Keratinocyte (primary cell): ENCODE results near the gene RNF212. TPM values are rescaled to one million over a fixed set of nuclear protein-coding genes. Genes with fewer than 3 reads are reported as not detected.

ENCODE experiments used
- DNase-seq: peaks from one replicate; pipeline ENCODE4 v3.0.0-alpha.2; 2011; ENCODE audit warnings: low read depth, missing footprints, low spot score
- FAIRE-seq: peaks from 2 replicates; lab custom pipeline; 2011; peaks lifted over from hg19 to GRCh38; lab: Jason Lieb, UNC
- H2AFZ ChIP-seq: 2 replicates; pipeline ENCODE4 v1.6.0; 2012; ENCODE audit warnings: low read length, control low read depth, inconsistent platforms; ENCODE audit not compliant: control insufficient read depth
- H3K27ac ChIP-seq: 2 replicates; pipeline ENCODE4 v1.5.1; 2011; ENCODE audit warnings: low read length; ENCODE audit not compliant: control insufficient read depth, insufficient read depth
- H3K27me3 ChIP-seq: 3 replicates; pipeline ENCODE4 v1.6.0; 2011; ENCODE audit warnings: low read length; ENCODE audit not compliant: control insufficient read depth, insufficient read depth; ENCODE audit errors: extremely low read depth
- H3K36me3 ChIP-seq, 2 experiments: 2 replicates in 1 of 2; 3 replicates in 1 of 2; pipeline ENCODE4 v1.5.1; 2011; ENCODE audit warnings: low read length in 2 of 2, mild to moderate bottlenecking in 1 of 2; ENCODE audit not compliant: control insufficient read depth in 2 of 2, insufficient read depth in 2 of 2; ENCODE audit errors: extremely low read depth in 1 of 2
- H3K4me1 ChIP-seq: 3 replicates; pipeline ENCODE4 v1.5.1; 2011; ENCODE audit warnings: low read length; ENCODE audit not compliant: control insufficient read depth, insufficient read depth; ENCODE audit errors: extremely low read depth
- H3K4me2 ChIP-seq: 3 replicates; pipeline ENCODE4 v1.6.0; 2011; ENCODE audit warnings: low read depth, low read length; ENCODE audit not compliant: control insufficient read depth, insufficient read depth; ENCODE audit errors: extremely low read depth
- H3K4me3 ChIP-seq, 3 experiments: fragments of 200-600 bp in 1 of 3; sonication (generic) in 1 of 3; 2 replicates in 2 of 3; 3 replicates in 1 of 3; pipeline ENCODE4 v1.5.1; 2011 to 2016; ENCODE audit warnings: low read length in 3 of 3, mild to moderate bottlenecking in 3 of 3, control low read depth in 2 of 3, inconsistent platforms in 1 of 3, low read depth in 1 of 3, mixed read lengths in 1 of 3, mixed run types in 1 of 3, moderate library complexity in 1 of 3; ENCODE audit not compliant: control insufficient read depth in 2 of 3, insufficient read depth in 2 of 3; ENCODE audit errors: extremely low read depth in 1 of 3
- H3K79me2 ChIP-seq: 2 replicates; pipeline ENCODE4 v1.6.0; 2012; ENCODE audit warnings: low read length; ENCODE audit not compliant: control insufficient read depth, insufficient read depth
- H3K9ac ChIP-seq: 3 replicates; pipeline ENCODE4 v1.6.0; 2011; ENCODE audit warnings: low read length; ENCODE audit not compliant: control insufficient read depth, insufficient read depth; ENCODE audit errors: extremely low read depth
- H3K9me1 ChIP-seq: 3 replicates; pipeline ENCODE4 v1.6.0; 2011; ENCODE audit warnings: low read length; ENCODE audit not compliant: control insufficient read depth, insufficient read depth; ENCODE audit errors: extremely low read depth
- H3K9me3 ChIP-seq: 2 replicates; pipeline ENCODE4 v1.5.1; 2012; ENCODE audit warnings: low read depth, low read length; ENCODE audit not compliant: control insufficient read depth
- H4K20me1 ChIP-seq: 3 replicates; pipeline ENCODE4 v1.6.0; 2011; ENCODE audit warnings: low read length; ENCODE audit not compliant: control insufficient read depth, insufficient read depth; ENCODE audit errors: extremely low read depth
- CTCF ChIP-seq, 3 experiments: IDR thresholded peaks in 1 of 3; conservative IDR thresholded peaks in 1 of 3; optimal IDR thresholded peaks in 1 of 3; 2 replicates in 2 of 3; 3 replicates in 1 of 3; pipeline versions ENCODE3 to v1.5.1; 2011; ENCODE audit warnings: low read length in 3 of 3, mild to moderate bottlenecking in 3 of 3, moderate library complexity in 2 of 3, control low read depth in 1 of 3, inconsistent platforms in 1 of 3; ENCODE audit not compliant: insufficient read depth in 2 of 3; ENCODE audit errors: extremely low read depth in 1 of 3
- EZH2 ChIP-seq: IDR thresholded peaks from one replicate; pipeline ENCODE4 v1.6.1; 2012; ENCODE audit warnings: inconsistent platforms, mild to moderate bottlenecking, low read length, moderate library complexity
- dilution Hi-C: fragments of 300-500 bp; cut with MboI; formaldehyde crosslinking; loops from one replicate; pipeline ENCODE4 v1.7.0; 2020; ENCODE audit warnings: low sequenced_read_pairs; ENCODE audit not compliant: extremely low pct_ligation_motif_present
- polyA plus RNA-seq, 5 experiments: library from polyadenylated mRNA; depleted of rRNA in 3 of 5; stranded (reverse) in 3 of 5; stranded (forward) in 1 of 5; unstranded in 1 of 5; fragments of >200 nt; gene quantifications; 1 replicate in 1 of 5; 2 replicates in 3 of 5; 3 replicates in 1 of 5; pipeline versions ENCODE4 v1.2.1 to v1.2.3, GENCODE V29; 2011 to 2012; ENCODE audit warnings: missing spikeins in 2 of 5, low read depth in 1 of 5, low replicate concordance in 1 of 5

The RNF212 gene
- polyA plus RNA-seq, 1 donor (not counting 4 experiments of a cell fraction or from before 2014, with no cell fraction given) = 0.16 TPM

DNA sequence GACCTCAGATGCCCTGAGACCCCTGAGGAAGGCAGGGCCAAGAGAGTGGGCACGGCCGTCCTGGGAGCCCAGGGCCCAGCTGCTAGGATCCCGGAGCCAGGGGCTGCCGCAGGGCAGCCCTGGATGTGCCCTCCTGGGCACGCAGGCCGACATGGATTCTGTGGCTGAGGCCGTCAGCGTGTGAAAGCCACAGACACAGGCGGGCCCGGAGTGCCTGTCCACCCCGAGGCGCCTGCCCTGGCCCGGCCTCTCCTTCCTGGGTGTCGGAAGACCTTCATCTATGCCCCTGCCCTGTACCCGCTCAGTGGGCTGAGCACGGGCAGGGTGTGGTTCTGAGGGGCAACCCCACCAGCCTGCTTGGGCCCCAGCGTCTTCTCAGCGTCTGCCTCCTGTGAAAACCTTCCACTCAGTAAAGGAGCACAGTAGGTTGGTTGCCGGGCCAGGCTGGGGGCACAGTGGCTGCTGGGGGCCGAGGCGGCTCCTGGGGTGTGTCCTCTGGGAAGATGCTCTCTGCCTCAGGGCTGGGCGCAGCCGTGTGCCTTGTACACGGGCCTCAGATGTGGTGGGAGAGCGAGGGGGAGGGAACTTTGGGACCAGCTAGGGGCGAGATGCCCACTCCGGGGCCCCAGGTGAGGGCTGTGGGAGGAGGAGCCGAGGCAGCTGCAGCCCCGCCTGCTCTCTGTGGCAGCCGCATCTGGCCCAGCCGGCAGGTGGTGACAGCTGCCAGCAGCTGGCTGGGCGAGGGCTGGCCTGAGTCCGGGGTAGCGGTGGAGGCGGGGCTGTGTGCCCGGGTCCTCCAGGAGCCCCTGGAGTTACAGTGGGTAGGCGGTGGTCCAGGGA is 81.2 kb downstream of the RNF212 start:
- H3K4me3 ChIP-seq = no peak overlapping the region
- no peak overlapping the region for H2AFZ ChIP-seq
- H3K79me2 ChIP-seq = no peaks in the 10 kb centered on the region
- no peaks in the 10 kb centered on the region for H3K36me3 ChIP-seq
- peaks cover 45% of the 10 kb centered on the region for H3K27me3 ChIP-seq
- no peak overlapping the region for H3K9ac ChIP-seq
- FAIRE-seq (no peak), DNase-seq (no peak)
- H3K4me2 ChIP-seq = no peak overlapping the region
- H3K9me3 ChIP-seq = no peaks in the 10 kb centered on the region
- H4K20me1 ChIP-seq = no peaks in the 10 kb centered on the region
- peak in 1 of 3 experiments; percentile 66 for TF ChIP-seq CTCF (optimal IDR thresholded peaks at IDR 0.05 in 1 of 3, IDR thresholded peaks at IDR 0.05 in 1 of 3, conservative IDR thresholded peaks at IDR 0.05 in 1 of 3; ENCODE audit: extremely low read depth in 1 of 3, insufficient read depth in 2 of 3, low read length in 3 of 3)
- no peak for TF ChIP-seq EZH2
- H3K27ac ChIP-seq = no peak overlapping the region
- H3K4me1 ChIP-seq = no peaks in the 10 kb centered on the region
- no peaks in the 10 kb centered on the region for H3K9me1 ChIP-seq
- dilution Hi-C loops = no loop called here

DNA sequence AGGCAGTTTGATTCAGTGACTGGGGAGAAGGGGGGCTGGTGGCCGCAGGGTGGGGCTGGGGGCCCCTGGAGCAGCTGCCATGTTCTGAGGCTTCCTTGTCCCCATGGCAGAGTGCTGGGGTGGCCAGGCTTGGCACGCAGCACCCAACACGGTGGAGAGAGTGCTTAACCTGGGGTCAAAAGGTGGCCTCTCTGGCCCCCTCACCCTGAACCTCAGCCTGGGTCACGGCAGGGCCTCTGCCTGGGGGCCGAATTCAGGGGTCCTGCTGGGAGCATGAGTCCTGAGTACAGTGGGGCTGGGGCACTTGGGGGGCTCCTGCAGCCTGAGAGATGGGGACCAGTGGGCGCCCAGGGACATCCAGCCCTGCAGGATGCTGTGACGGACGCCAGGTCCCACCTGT is 82.0 kb downstream of the RNF212 start:
- H3K79me2 ChIP-seq = no peaks in the 10 kb centered on the region
- dilution Hi-C loops = no loop called here
- no peaks in the 10 kb centered on the region for H3K4me1 ChIP-seq
- FAIRE-seq (no peak), DNase-seq (no peak)
- no peaks in the 10 kb centered on the region for H3K36me3 ChIP-seq
- H2AFZ ChIP-seq = no peak overlapping the region
- no peaks in the 10 kb centered on the region for H3K9me3 ChIP-seq
- no peaks in the 10 kb centered on the region for H3K9me1 ChIP-seq
- no peak overlapping the region for H3K4me2 ChIP-seq
- H4K20me1 ChIP-seq = peaks cover 3% of the 10 kb centered on the region
- H3K27me3 ChIP-seq = peaks cover 45% of the 10 kb centered on the region
- no peak for TF ChIP-seq EZH2
- no peak for TF ChIP-seq CTCF (optimal IDR thresholded peaks at IDR 0.05 in 1 of 3, IDR thresholded peaks at IDR 0.05 in 1 of 3, conservative IDR thresholded peaks at IDR 0.05 in 1 of 3; ENCODE audit: extremely low read depth in 1 of 3, insufficient read depth in 2 of 3, low read length in 3 of 3)
- no peak overlapping the region for H3K4me3 ChIP-seq
- no peak overlapping the region for H3K9ac ChIP-seq
- H3K27ac ChIP-seq = no peak overlapping the region
